Transverse colon (tissue), 4 donors: ENCODE results near the gene ECI1. TPM values are rescaled to one million over a fixed set of nuclear protein-coding genes. Genes with fewer than 3 reads are reported as not detected.

ENCODE experiments used
- DNase-seq: peaks from one replicate; pipeline ENCODE4 v3.0.0-alpha.2; 2019
- H3K27ac ChIP-seq, 4 donors: fragments of 200-600 bp; sonication (generic); 2 replicates each; pipeline ENCODE4 v1.5.1; 2016 to 2018; ENCODE audit warnings: inconsistent platforms in 4 of 4
- H3K27me3 ChIP-seq: fragments of 200-600 bp; sonication (generic); 2 replicates; pipeline ENCODE4 v1.5.1; 2017; ENCODE audit warnings: inconsistent platforms
- H3K36me3 ChIP-seq, 4 donors: fragments of 200-600 bp; sonication (generic); 2 replicates each; pipeline ENCODE4 v1.5.1; 2017 to 2019; ENCODE audit warnings: inconsistent platforms in 4 of 4
- H3K4me1 ChIP-seq, 4 donors: fragments of 200-600 bp; sonication (generic); 2 replicates each; pipeline ENCODE4 v1.5.1; 2017 to 2020; ENCODE audit warnings: inconsistent platforms in 4 of 4
- H3K4me3 ChIP-seq, 4 donors: fragments of 200-600 bp; sonication (generic); 1 replicate in 1 of 4; 2 replicates in 3 of 4; pipeline versions ENCODE4 v1.5.1 to v1.6.1; 2017 to 2019; ENCODE audit warnings: inconsistent platforms in 4 of 4
- H3K9me3 ChIP-seq, 2 donors: fragments of 200-600 bp; sonication (generic); 2 replicates each; pipeline ENCODE4 v1.5.1; 2017 to 2019; ENCODE audit warnings: inconsistent platforms in 2 of 2
- CTCF ChIP-seq, 5 experiments: fragments of 200-600 bp in 3 of 5; fragments of 450-650 bp in 2 of 5; sonication (generic) in 3 of 5; IDR thresholded peaks; 1 replicate in 2 of 5; 2 replicates in 3 of 5; pipeline ENCODE4 v1.5.1; 2016 to 2017; ENCODE audit warnings: antibody characterized with exemption in 5 of 5, inconsistent platforms in 3 of 5, mild to moderate bottlenecking in 2 of 5, moderate library complexity in 1 of 5
- EP300 ChIP-seq: sonication (generic); formaldehyde crosslinking; IDR thresholded peaks from one replicate; pipeline ENCODE4 v1.6.1; 2017; ENCODE audit warnings: antibody characterized with exemption, low read depth
- POLR2A ChIP-seq: fragments of 450-650 bp; IDR thresholded peaks from one replicate; pipeline ENCODE4 v1.6.1; 2016; ENCODE audit warnings: antibody characterized with exemption, mild to moderate bottlenecking, moderate library complexity
- POLR2AphosphoS5 ChIP-seq, 3 donors: sonication (generic); formaldehyde crosslinking; IDR thresholded peaks; one replicate each; pipeline ENCODE4 v1.6.1; 2016; ENCODE audit warnings: antibody characterized with exemption in 3 of 3
- WGBS, 2 donors: methylation state at CpG; one replicate each; pipeline ENCODE4 v1.1.5; 2018; ENCODE audit warnings: low coverage in 1 of 2; 5-methylcytosine and 5-hydroxymethylcytosine counted together
- in situ Hi-C, 4 donors: fragments of 200-750 bp; cut with MboI; loops; one replicate each; pipeline versions ENCODE4 v1.15.0 to v1.15.1; 2017; ENCODE audit warnings: low sequenced_read_pairs in 3 of 4, low pct_ligation_motif_present in 1 of 4, low pct_unique_long_range_greater_than_20kb in 1 of 4
- intact Hi-C: fragments of 100-400 bp; cut with DNase I; formaldehyde crosslinking; loops from one replicate; pipeline ENCODE4 v1.15.1; 2023; ENCODE audit warnings: low total_unique reads
- total RNA-seq, 4 donors: library from RNA; depleted of rRNA; stranded (reverse); fragments of >200 nt; gene quantifications; one replicate each; pipeline ENCODE4 v1.1.0, GENCODE V29; 2016

Gene ECI1
- total RNA-seq, 4 donors from 2014 or later, result 24.5 to 218 (median 100) TPM

- intact Hi-C loops, result no loop called here
- WGBS, 2 donors, result 96% methylated on average over 21 of the region's 23 CpGs; no CpG with 5 or more reads in 1 of the 2 donors
- in situ Hi-C loops, result no loop called here
- no peaks in the 10 kb centered on the region for H3K36me3 ChIP-seq
- H3K4me3 ChIP-seq, result no peak overlapping the region
- H3K27me3 ChIP-seq, result no peaks in the 10 kb centered on the region
- no peaks in the 10 kb centered on the region for H3K9me3 ChIP-seq
- DNase-seq, result no peak
- H3K4me1 ChIP-seq, result no peaks in the 10 kb centered on the region
- TF ChIP-seq CTCF (IDR thresholded peaks at IDR 0.05) (no peak), EP300 (no peak), POLR2A (no peak), POLR2AphosphoS5 (IDR thresholded peaks at IDR 0.05) (no peak)
- no peak overlapping the region for H3K27ac ChIP-seq
Measured at GRCh38 chr16:2289282-2289681, 37.9 kb upstream of the ECI1 start.

GRCh38 chr16:2288726-2289125 lies 37.3 kb upstream of the ECI1 start:
- H3K27me3 ChIP-seq, result no peaks in the 10 kb centered on the region
- DNase-seq, result no peak
- intact Hi-C loops, result no loop called here
- H3K27ac ChIP-seq, result no peak overlapping the region
- 69% methylated on average over 6 of the region's 8 CpGs; no CpG with 5 or more reads in 1 of the 2 donors for WGBS, 2 donors
- in situ Hi-C loops, result no loop called here
- TF ChIP-seq CTCF (IDR thresholded peaks at IDR 0.05) (no peak), POLR2AphosphoS5 (IDR thresholded peaks at IDR 0.05) (no peak), POLR2A (no peak)
- H3K36me3 ChIP-seq, result no peaks in the 10 kb centered on the region
- H3K4me1 ChIP-seq, result no peaks in the 10 kb centered on the region
- H3K4me3 ChIP-seq, result no peak overlapping the region
- no peaks in the 10 kb centered on the region for H3K9me3 ChIP-seq

- 86% methylated on average over 35 of the region's 35 CpGs; no CpG with 5 or more reads in 1 of the 2 donors for WGBS, 2 donors
- no peak for DNase-seq
- Histone ChIP-seq H3K4me1 (no peaks in the 10 kb centered on the region), H3K27me3 (no peaks in the 10 kb centered on the region), H3K36me3 (no peaks in the 10 kb centered on the region), H3K9me3 (no peaks in the 10 kb centered on the region), H3K4me3 (no peak overlapping the region), H3K27ac (no peak overlapping the region)
- TF ChIP-seq POLR2AphosphoS5 (IDR thresholded peaks at IDR 0.05) (no peak), CTCF (IDR thresholded peaks at IDR 0.05) (no peak), POLR2A (no peak), EP300 (no peak)
- in situ Hi-C loops (no loop called here), intact Hi-C loops (no loop called here)
Measured at GRCh38 chr16:2287916-2288547, 36.6 kb upstream of the ECI1 start.

GRCh38 chr16:2286550-2286949 lies 35.2 kb upstream of the ECI1 start:
- H3K4me3 ChIP-seq, result no peak overlapping the region
- WGBS, 2 donors, result 93% methylated on average over 17 of the region's 17 CpGs; no CpG with 5 or more reads in 1 of the 2 donors
- in situ Hi-C loops (no loop called here), intact Hi-C loops (no loop called here)
- H3K36me3 ChIP-seq, result no peaks in the 10 kb centered on the region
- no peak overlapping the region for H3K27ac ChIP-seq
- TF ChIP-seq POLR2AphosphoS5 (IDR thresholded peaks at IDR 0.05) (no peak), POLR2A (no peak), EP300 (no peak), CTCF (IDR thresholded peaks at IDR 0.05) (no peak)
- H3K27me3 ChIP-seq, result no peaks in the 10 kb centered on the region
- H3K4me1 ChIP-seq, result no peaks in the 10 kb centered on the region
- H3K9me3 ChIP-seq, result no peaks in the 10 kb centered on the region
- DNase-seq, result no peak
